Panc1 (cell line): ENCODE measurements around the gene GNG7. TPM values are rescaled to one million over a fixed set of nuclear protein-coding genes. Genes with fewer than 3 reads are reported as not detected.
"Not testable (repeated sequence)": the region's sequence is repeated elsewhere in the genome, so short reads cannot be mapped to it uniquely, and the experiment has no call there.

Experiments
- ATAC-seq: fragments of 200-7000 bp; cut with Tn5 transposase; 2 replicates; pipeline ENCODE4 v1.9.1; 2020; ENCODE audit warnings: mild to moderate bottlenecking, moderate library complexity
- BruUV-seq: library from RNA; stranded (reverse); fragments of 400-500 nt; replicated peaks from 2 replicates; lab custom pipeline; 2021; lab: Mats Ljungman, UMichigan
- CTCF ChIA-PET: fragments of 300-600 bp; sonication (Branson Sonifier 250); formaldehyde crosslinking; loops from one replicate; lab custom pipeline; 2022; ENCODE audit warnings: antibody characterized with exemption; lab: Charles Lee
- POLR2A ChIA-PET: fragments of 300-600 bp; sonication (Branson Sonifier 250); formaldehyde crosslinking; loops from one replicate; lab custom pipeline; 2022; ENCODE audit warnings: antibody characterized with exemption; lab: Charles Lee
- DNase-seq: peaks from one replicate; pipeline ENCODE4 v3.0.0-alpha.2; 2010; ENCODE audit warnings: low read depth, low spot score
- H3K27ac ChIP-seq: 2 replicates; pipeline ENCODE4 v1.5.1; 2011; ENCODE audit warnings: mild to moderate bottlenecking, low read length, inconsistent platforms
- H3K27me3 ChIP-seq: fragments of 200-500 bp; sonication (Bioruptor generic); 2 replicates; pipeline ENCODE4 v1.6.0; 2014; ENCODE audit warnings: low read length, inconsistent platforms; ENCODE audit not compliant: control insufficient read depth, insufficient read depth
- H3K36me3 ChIP-seq: fragments of 200-500 bp; sonication (Bioruptor generic); 2 replicates; pipeline ENCODE4 v1.5.1; 2014; ENCODE audit warnings: inconsistent platforms, mild to moderate bottlenecking, low read length, moderate library complexity; ENCODE audit not compliant: control insufficient read depth, insufficient read depth
- H3K4me1 ChIP-seq: 2 replicates; pipeline ENCODE4 v1.5.1; 2011; ENCODE audit warnings: inconsistent platforms, mild to moderate bottlenecking, low read length, moderate library complexity; ENCODE audit not compliant: control insufficient read depth, insufficient read depth
- H3K4me3 ChIP-seq, 2 experiments: 2 replicates each; pipeline ENCODE4 v1.5.1; 2011 to 2012; ENCODE audit warnings: low read depth in 2 of 2, low read length in 2 of 2, mild to moderate bottlenecking in 2 of 2, inconsistent platforms in 1 of 2, moderate library complexity in 1 of 2
- H3K9me3 ChIP-seq: fragments of 200-500 bp; sonication (Bioruptor generic); 2 replicates; pipeline ENCODE4 v1.5.1; 2014; ENCODE audit warnings: low read depth, mild to moderate bottlenecking, inconsistent platforms, low read length, moderate library complexity; ENCODE audit not compliant: control insufficient read depth, insufficient read depth
- CTCF ChIP-seq: fragments of 450-650 bp; IDR thresholded peaks from 2 replicates; pipeline ENCODE4 v1.5.1; 2017; ENCODE audit warnings: mild to moderate bottlenecking
- POLR2AphosphoS5 ChIP-seq: IDR thresholded peaks from 2 replicates; pipeline ENCODE4 v1.6.1; 2012; ENCODE audit warnings: mild to moderate bottlenecking, low read depth, low read length, moderate library complexity
- REST ChIP-seq, 2 experiments: IDR thresholded peaks; 2 replicates each; pipeline ENCODE4 v1.6.1; 2011 to 2012; ENCODE audit warnings: low read depth in 2 of 2, control low read depth in 1 of 2, low read length in 1 of 2, mild to moderate bottlenecking in 1 of 2, moderate library complexity in 1 of 2; ENCODE audit not compliant: insufficient read depth in 1 of 2
- SIN3A ChIP-seq: IDR thresholded peaks from 2 replicates; pipeline ENCODE4 v1.6.1; 2012; ENCODE audit warnings: low read depth, mild to moderate bottlenecking, low read length, moderate library complexity, borderline replicate concordance; ENCODE audit not compliant: insufficient read depth
- TCF7L2 ChIP-seq: IDR thresholded peaks from 2 replicates; pipeline ENCODE4 v1.6.1; 2011; ENCODE audit warnings: mild to moderate bottlenecking, low read depth, low read length, inconsistent platforms
- in situ Hi-C: cut with HindIII; loops from 2 replicates; pipeline ENCODE4 v1.10.0; 2016; ENCODE audit warnings: low sequenced_read_pairs, low pct_unique_long_range_greater_than_20kb
- intact Hi-C: fragments of 100-400 bp; cut with micrococcal nuclease; formaldehyde crosslinking; loops from one replicate; pipeline ENCODE4 v1.10.0; 2022; ENCODE audit not compliant: unreplicated experiment
- total RNA-seq: library from RNA; stranded (reverse); gene quantifications from one replicate; pipeline ENCODE4 v1.2.1, GENCODE V29; 2021; ENCODE audit not compliant: unreplicated experiment

Gene GNG7
- total RNA-seq, 1 experiment from 2014 or later = 0.74 TPM

DNA sequence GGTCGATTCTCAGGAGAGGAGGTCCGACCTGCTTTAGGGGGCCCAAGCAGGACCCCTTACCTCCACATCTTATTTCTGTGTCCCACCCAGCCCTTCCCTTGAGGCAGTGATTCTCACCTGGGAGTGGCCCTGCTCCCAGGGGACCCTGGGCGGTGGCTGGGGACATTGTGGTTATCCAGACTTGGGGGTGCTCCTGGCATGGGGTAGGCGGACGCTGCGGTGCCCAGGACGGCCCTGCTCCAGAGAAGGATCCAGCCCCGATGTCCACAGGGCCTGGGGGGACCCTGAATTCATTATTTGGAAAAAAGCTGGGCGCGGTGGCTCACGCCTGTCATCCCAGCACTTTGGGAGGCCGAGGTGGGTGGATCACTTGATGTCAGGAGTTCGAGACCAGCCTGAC is 142.1 kb downstream of the GNG7 start:
- H3K27ac ChIP-seq = no peak overlapping the region

GRCh38 chr19:2558543-2558942 is 144.0 kb downstream of the GNG7 start:
- H3K27ac ChIP-seq = peak overlapping the region; percentile 14; the same call in 1 of the 2 replicates
- H3K4me1 ChIP-seq = peaks cover 19% of the 10 kb centered on the region
- no peak overlapping the region for H3K4me3 ChIP-seq
- no peaks in the 10 kb centered on the region for H3K27me3 ChIP-seq
- in situ Hi-C loops = no loop called here
- intact Hi-C loops = no loop called here
- ATAC-seq (no peak), DNase-seq (no peak)
- ChIA-PET POLR2A (no interaction called here), CTCF (no interaction called here)
- TF ChIP-seq CTCF (no peak), REST (IDR thresholded peaks at IDR 0.05; ENCODE audit: insufficient read depth in 1 of 2, low read depth in 2 of 2, low read length in 1 of 2) (no peak), POLR2AphosphoS5 (no peak), TCF7L2 (no peak), SIN3A (no peak)
- H3K36me3 ChIP-seq = no peaks in the 10 kb centered on the region
- H3K9me3 ChIP-seq = no peaks in the 10 kb centered on the region
- BruUV-seq = no TSS peak

More for the DNA sequence above, 142.1 kb downstream of the GNG7 start:
- TF ChIP-seq SIN3A (no peak), CTCF (no peak)
- no peak overlapping the region for H3K4me3 ChIP-seq
- ChIA-PET CTCF (no interaction called here), POLR2A (no interaction called here)
- no peaks in the 10 kb centered on the region for H3K36me3 ChIP-seq
- H3K27me3 ChIP-seq = no peaks in the 10 kb centered on the region
- intact Hi-C loops = no loop called here
- DNase-seq (no peak), ATAC-seq (no peak)
- no TSS peak for BruUV-seq
- no peaks in the 10 kb centered on the region for H3K9me3 ChIP-seq
- in situ Hi-C loops = no loop called here
- peaks cover 11% of the 10 kb centered on the region for H3K4me1 ChIP-seq

DNA sequence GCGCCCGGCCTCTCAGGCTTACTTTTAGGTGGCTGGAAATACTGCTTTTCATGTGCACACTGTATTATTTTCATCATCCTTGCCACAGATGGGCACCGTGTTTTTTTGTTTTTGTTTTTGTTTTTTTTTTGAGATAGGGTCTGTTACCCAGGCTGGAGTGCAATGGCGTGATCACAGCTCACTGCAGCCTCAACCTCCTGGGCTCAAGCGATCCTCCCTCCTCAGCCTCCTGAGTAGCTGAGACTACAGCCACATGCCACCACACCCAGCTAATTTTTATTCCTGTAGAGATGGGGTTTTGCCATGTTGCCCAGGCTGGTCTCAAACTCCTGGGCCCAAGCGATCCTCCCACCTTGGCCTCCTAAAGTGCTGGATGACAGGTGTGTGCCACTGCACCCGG is 144.4 kb downstream of the GNG7 start:
- H3K36me3 ChIP-seq, DNase-seq, ATAC-seq, H3K9me3 ChIP-seq, intact Hi-C loops, CTCF ChIA-PET, BruUV-seq, H3K27me3 ChIP-seq, H3K4me3 ChIP-seq, in situ Hi-C loops, POLR2A ChIA-PET: not testable (repeated sequence)
- peaks cover 19% of the 10 kb centered on the region for H3K4me1 ChIP-seq
- peak overlapping the region; percentile 14; the same call in 1 of the 2 replicates for H3K27ac ChIP-seq
